HepG2 (cell line): Measurements from ENCODE around the gene ZNRF3. TPM values are rescaled to one million over a fixed set of nuclear protein-coding genes. Genes with fewer than 3 reads are reported as not detected.

Experiments used
- FOXA3 ChIP-seq: IDR thresholded peaks from 2 replicates; pipeline ENCODE4 v1.6.1; 2016; ENCODE audit warnings: missing genetic modification reagents, missing compliant biosample characterization
- FOXJ3 ChIP-seq: sonication (generic); formaldehyde crosslinking; IDR thresholded peaks from 2 replicates; pipeline ENCODE4 v1.4.0; 2020; ENCODE audit warnings: missing genetic modification reagents, mild to moderate bottlenecking, borderline replicate concordance
- HHEX ChIP-seq: IDR thresholded peaks from 2 replicates; pipeline ENCODE4 v1.6.1; 2016; ENCODE audit warnings: control low read depth
- HMG20B ChIP-seq: conservative IDR thresholded peaks from 2 replicates; pipeline ENCODE4 v1.6.1; 2016; ENCODE audit warnings: missing genetic modification reagents, missing compliant biosample characterization
- HNF4A ChIP-seq: sonication (generic); formaldehyde crosslinking; IDR thresholded peaks from 2 replicates; pipeline ENCODE4 v1.4.0; 2020; ENCODE audit warnings: missing genetic modification reagents
- JUNB ChIP-seq: sonication (generic); formaldehyde crosslinking; IDR thresholded peaks from 2 replicates; pipeline ENCODE4 v1.8.0; 2022; ENCODE audit warnings: missing genetic modification reagents, mild to moderate bottlenecking, borderline replicate concordance
- NR2F6 ChIP-seq, 2 experiments: IDR thresholded peaks; 2 replicates each; pipeline ENCODE4 v1.6.1; 2016; ENCODE audit warnings: antibody characterized with exemption in 1 of 2, mild to moderate bottlenecking in 1 of 2
- SRF ChIP-seq: IDR thresholded peaks from 2 replicates; pipeline ENCODE4 v1.6.1; 2011; ENCODE audit warnings: mild to moderate bottlenecking, low read depth, low read length, moderate library complexity
- ZBTB38 ChIP-seq: sonication (generic); formaldehyde crosslinking; IDR thresholded peaks from 2 replicates; pipeline ENCODE4 v1.5.1; 2020; ENCODE audit warnings: mild to moderate bottlenecking, missing genetic modification reagents
- ZNF143 ChIP-seq: sonication (generic); formaldehyde crosslinking; IDR thresholded peaks from 2 replicates; pipeline ENCODE4 v1.4.0; 2020; ENCODE audit warnings: missing genetic modification reagents
- ZNF232 ChIP-seq: sonication (generic); formaldehyde crosslinking; IDR thresholded peaks from 2 replicates; pipeline ENCODE4 v1.4.0; 2020; ENCODE audit warnings: missing genetic modification reagents, borderline replicate concordance
- ZNF292 ChIP-seq: sonication (generic); formaldehyde crosslinking; IDR thresholded peaks from 2 replicates; pipeline ENCODE4 v1.8.1; 2022; ENCODE audit warnings: mild to moderate bottlenecking, low read depth, missing genetic modification reagents, borderline replicate concordance
- ZNF543 ChIP-seq: sonication (generic); formaldehyde crosslinking; IDR thresholded peaks from 2 replicates; pipeline ENCODE4 v1.4.0; 2020; ENCODE audit warnings: mild to moderate bottlenecking, missing genetic modification reagents
- polyA plus RNA-seq, 8 experiments: library from polyadenylated mRNA; depleted of rRNA in 3 of 8; stranded (reverse) in 7 of 8; unstranded in 1 of 8; fragments of >200 nt; fragmentation: Illumina TruSeq in 4 of 8; extraction: Trizol in 4 of 8; gene quantifications; 2 replicates each; pipeline versions ENCODE4 v1.2.1 to v1.2.3, GENCODE V29; 2011 to 2016; ENCODE audit warnings: low read depth in 4 of 8, missing spikeins in 1 of 8, mixed read lengths in 1 of 8; ENCODE audit not compliant: insufficient read depth in 1 of 8
- total RNA-seq, 5 experiments: library from RNA; depleted of rRNA; stranded (reverse); fragments of >200 nt; fragmentation: Illumina TruSeq; extraction: Trizol; gene quantifications; 2 replicates each; pipeline ENCODE4 v1.2.3, GENCODE V29; 2016; ENCODE audit warnings: low read depth in 1 of 5
- TF ChIP-seq, protein P1 (sequence below): sonication (generic); formaldehyde crosslinking; IDR thresholded peaks from 2 replicates; pipeline ENCODE4 v1.8.1; 2023; ENCODE audit warnings: mild to moderate bottlenecking, missing genetic modification reagents, borderline replicate concordance
- TF ChIP-seq, protein P2 (sequence below): sonication (generic); IDR thresholded peaks from 2 replicates; pipeline ENCODE4 v1.6.1; 2016; ENCODE audit warnings: low read depth, borderline replicate concordance
- TF ChIP-seq, protein P3 (sequence below): IDR thresholded peaks from 2 replicates; pipeline ENCODE4 v1.6.1; 2012; ENCODE audit warnings: low read length, improper control_type of control experiment
- TF ChIP-seq, protein P4 (sequence below): sonication (generic); formaldehyde crosslinking; IDR thresholded peaks from 2 replicates; pipeline ENCODE4 v1.9.0; 2021; ENCODE audit warnings: mild to moderate bottlenecking, missing genetic modification reagents

ZNRF3 gene
- total and polyA plus RNA-seq, 2 of the 13 experiments (the other 11 are each of a cell fraction or from before 2014, with no cell fraction given), result 20.3 to 36.7 TPM

DNA sequence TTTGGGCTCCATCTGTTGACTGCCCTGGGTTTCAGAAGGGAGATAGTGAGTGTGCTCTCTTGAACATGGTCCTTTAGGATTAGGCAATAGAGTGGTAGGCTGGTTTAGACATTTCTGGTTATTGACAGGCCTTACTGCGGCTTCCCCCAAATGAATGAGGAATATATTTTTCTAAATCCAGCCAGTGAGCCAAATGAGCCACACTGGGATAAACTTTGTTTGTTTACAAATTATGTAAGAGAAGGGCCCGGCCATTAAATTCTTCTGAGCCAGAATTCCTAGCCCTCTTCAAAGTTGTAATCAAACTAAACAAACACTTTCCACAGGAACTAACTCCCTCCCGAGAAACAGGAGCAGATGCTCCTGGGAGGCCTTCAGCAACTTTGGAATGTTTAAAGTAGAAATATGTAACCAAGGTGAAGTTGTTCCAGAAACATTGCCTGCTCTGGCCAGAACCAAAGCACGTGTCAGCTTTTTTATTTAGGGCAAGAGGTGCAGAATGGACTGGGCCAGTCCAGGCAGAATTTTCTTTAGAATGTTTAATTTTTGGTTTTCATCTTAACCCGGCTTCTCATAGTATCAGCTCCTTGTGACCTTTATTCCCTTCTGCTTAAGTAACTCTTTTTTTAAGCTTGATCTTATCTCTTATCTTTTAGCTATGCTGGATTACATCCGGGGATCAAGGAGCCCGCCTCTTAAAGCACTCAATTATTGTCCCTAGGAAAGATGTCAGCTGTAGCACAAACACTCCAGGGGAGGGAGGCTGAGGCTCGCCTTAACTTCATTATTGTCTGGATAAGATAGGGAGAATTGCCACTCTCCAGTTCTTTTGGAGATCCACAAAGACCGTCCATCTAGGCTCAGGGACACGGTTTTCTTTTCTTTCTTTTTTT is 28.7 kb downstream of the ZNRF3 start (continued):
- no peak for TF ChIP-seq ZBTB38 (CRISPR knock-in tag)
- TF ChIP-seq HNF4A (CRISPR knock-in tag), result peak; percentile 19
- TF ChIP-seq, protein P1, sequence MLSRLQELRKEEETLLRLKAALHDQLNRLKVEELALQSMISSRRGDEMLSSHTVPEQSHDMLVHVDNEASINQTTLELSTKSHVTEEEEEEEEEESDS (CRISPR knock-in tag), result no peak
- no peak for TF ChIP-seq NR2F6 (IDR thresholded peaks at IDR 0.05)
- 0 out of 2 replicates have a peak, but pooled peaks have one; percentile 34 for TF ChIP-seq NR2F6 (CRISPR knock-in tag; IDR thresholded peaks at IDR 0.05)
- peak; percentile 50; the same call in 1 of the 2 replicates for TF ChIP-seq HHEX
- 0 out of 2 replicates have a peak, but pooled peaks have one; percentile 25 for TF ChIP-seq ZNF543 (CRISPR knock-in tag)
- peak; percentile 77; the same call in 1 of the 2 replicates for TF ChIP-seq FOXJ3
- TF ChIP-seq, protein P2, sequence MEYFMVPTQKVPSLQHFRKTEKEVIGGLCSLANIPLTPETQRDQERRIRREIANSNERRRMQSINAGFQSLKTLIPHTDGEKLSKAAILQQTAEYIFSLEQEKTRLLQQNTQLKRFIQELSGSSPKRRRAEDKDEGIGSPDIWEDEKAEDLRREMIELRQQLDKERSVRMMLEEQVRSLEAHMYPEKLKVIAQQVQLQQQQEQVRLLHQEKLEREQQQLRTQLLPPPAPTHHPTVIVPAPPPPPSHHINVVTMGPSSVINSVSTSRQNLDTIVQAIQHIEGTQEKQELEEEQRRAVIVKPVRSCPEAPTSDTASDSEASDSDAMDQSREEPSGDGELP, result peak; percentile 65; the same call in 1 of the 2 replicates
- peak; percentile 1; the same call in 1 of the 2 replicates for TF ChIP-seq HMG20B (CRISPR knock-in tag)
- TF ChIP-seq ZNF232 (CRISPR knock-in tag), result no peak
- TF ChIP-seq JUNB (CRISPR knock-in tag), result no peak
- TF ChIP-seq, protein P3, sequence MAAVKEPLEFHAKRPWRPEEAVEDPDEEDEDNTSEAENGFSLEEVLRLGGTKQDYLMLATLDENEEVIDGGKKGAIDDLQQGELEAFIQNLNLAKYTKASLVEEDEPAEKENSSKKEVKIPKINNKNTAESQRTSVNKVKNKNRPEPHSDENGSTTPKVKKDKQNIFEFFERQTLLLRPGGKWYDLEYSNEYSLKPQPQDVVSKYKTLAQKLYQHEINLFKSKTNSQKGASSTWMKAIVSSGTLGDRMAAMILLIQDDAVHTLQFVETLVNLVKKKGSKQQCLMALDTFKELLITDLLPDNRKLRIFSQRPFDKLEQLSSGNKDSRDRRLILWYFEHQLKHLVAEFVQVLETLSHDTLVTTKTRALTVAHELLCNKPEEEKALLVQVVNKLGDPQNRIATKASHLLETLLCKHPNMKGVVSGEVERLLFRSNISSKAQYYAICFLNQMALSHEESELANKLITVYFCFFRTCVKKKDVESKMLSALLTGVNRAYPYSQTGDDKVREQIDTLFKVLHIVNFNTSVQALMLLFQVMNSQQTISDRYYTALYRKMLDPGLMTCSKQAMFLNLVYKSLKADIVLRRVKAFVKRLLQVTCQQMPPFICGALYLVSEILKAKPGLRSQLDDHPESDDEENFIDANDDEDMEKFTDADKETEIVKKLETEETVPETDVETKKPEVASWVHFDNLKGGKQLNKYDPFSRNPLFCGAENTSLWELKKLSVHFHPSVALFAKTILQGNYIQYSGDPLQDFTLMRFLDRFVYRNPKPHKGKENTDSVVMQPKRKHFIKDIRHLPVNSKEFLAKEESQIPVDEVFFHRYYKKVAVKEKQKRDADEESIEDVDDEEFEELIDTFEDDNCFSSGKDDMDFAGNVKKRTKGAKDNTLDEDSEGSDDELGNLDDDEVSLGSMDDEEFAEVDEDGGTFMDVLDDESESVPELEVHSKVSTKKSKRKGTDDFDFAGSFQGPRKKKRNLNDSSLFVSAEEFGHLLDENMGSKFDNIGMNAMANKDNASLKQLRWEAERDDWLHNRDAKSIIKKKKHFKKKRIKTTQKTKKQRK, result no peak
- no peak for TF ChIP-seq ZNF292 (CRISPR knock-in tag)
- TF ChIP-seq ZNF143 (CRISPR knock-in tag), result no peak
- peak; percentile 88 for TF ChIP-seq FOXA3 (CRISPR knock-in tag)
- TF ChIP-seq SRF, result no peak
- TF ChIP-seq, protein P4, sequence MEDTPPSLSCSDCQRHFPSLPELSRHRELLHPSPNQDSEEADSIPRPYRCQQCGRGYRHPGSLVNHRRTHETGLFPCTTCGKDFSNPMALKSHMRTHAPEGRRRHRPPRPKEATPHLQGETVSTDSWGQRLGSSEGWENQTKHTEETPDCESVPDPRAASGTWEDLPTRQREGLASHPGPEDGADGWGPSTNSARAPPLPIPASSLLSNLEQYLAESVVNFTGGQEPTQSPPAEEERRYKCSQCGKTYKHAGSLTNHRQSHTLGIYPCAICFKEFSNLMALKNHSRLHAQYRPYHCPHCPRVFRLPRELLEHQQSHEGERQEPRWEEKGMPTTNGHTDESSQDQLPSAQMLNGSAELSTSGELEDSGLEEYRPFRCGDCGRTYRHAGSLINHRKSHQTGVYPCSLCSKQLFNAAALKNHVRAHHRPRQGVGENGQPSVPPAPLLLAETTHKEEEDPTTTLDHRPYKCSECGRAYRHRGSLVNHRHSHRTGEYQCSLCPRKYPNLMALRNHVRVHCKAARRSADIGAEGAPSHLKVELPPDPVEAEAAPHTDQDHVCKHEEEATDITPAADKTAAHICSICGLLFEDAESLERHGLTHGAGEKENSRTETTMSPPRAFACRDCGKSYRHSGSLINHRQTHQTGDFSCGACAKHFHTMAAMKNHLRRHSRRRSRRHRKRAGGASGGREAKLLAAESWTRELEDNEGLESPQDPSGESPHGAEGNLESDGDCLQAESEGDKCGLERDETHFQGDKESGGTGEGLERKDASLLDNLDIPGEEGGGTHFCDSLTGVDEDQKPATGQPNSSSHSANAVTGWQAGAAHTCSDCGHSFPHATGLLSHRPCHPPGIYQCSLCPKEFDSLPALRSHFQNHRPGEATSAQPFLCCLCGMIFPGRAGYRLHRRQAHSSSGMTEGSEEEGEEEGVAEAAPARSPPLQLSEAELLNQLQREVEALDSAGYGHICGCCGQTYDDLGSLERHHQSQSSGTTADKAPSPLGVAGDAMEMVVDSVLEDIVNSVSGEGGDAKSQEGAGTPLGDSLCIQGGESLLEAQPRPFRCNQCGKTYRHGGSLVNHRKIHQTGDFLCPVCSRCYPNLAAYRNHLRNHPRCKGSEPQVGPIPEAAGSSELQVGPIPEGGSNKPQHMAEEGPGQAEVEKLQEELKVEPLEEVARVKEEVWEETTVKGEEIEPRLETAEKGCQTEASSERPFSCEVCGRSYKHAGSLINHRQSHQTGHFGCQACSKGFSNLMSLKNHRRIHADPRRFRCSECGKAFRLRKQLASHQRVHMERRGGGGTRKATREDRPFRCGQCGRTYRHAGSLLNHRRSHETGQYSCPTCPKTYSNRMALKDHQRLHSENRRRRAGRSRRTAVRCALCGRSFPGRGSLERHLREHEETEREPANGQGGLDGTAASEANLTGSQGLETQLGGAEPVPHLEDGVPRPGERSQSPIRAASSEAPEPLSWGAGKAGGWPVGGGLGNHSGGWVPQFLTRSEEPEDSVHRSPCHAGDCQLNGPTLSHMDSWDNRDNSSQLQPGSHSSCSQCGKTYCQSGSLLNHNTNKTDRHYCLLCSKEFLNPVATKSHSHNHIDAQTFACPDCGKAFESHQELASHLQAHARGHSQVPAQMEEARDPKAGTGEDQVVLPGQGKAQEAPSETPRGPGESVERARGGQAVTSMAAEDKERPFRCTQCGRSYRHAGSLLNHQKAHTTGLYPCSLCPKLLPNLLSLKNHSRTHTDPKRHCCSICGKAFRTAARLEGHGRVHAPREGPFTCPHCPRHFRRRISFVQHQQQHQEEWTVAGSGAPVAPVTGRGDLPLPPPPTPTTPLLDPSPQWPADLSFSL (CRISPR knock-in tag), result no peak
